Measurements from ENCODE around the gene ST8SIA6. TPM values are rescaled to one million over a fixed set of nuclear protein-coding genes. Genes with fewer than 3 reads are reported as not detected.

Gene ST8SIA6
- total RNA-seq, 4 donors from 2014 or later: 0.45 to 5.6 (median 1.5) TPM

DNA sequence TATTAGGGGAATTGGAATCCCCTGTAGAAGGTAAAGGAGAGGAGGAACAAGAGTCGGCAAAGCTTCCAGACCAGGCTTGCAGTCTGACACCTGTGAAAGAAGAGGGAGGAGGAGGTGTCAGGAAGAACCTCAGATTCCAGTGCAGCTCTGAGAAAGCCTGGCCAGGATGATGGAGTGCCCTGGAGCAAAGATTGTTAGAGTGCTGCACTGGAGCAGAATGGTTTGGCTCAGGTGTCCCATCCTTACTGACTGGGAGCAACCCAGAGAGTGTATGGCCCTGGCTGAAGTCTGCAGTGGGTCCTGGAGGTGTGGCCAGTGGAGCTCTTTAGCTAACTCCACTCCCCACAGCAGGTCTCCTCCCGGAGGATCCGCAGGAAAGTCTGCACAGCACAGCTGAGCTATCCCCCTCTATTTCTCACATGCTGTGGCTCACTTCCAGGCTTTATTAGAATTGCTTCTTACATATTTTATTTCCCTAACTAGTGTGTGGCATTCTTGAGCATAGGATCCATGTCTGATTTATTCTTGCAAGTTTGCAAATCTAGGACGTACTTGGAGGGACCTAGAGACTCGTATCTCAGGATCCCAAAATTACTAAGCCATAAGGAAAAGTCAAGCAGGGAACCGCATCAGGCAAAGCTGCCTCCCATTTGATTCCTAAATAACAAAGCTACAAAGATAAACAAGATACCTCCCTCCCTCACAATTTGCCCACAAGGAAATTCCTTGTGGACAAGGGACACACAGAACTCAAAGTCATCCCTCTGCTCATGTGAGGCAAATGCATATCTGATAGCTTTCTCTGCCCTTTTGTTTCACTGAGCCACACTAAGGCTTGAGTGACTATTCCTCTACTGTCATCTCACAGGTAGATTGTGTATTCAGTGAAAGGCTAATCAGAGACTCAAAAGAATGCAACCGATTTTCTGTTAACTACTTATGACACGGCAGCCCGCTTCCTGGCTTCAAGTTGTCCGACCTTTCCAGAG is 167.5 kb downstream of the ST8SIA6 start:
- Histone ChIP-seq H3K27ac (no peak overlapping the region), H3K36me3 (no peaks in the 10 kb centered on the region), H3K27me3 (no peaks in the 10 kb centered on the region), H3K4me1 (peaks cover 0 to 3% of the 10 kb centered on the region in 2 donors), H3K4me3 (replicated peaks in 1 of 3) (no peak overlapping the region), H3K9me3 (no peaks in the 10 kb centered on the region)
- DNase-seq: no peak
- 65 to 68% methylated on average over 10 of the region's 10 CpGs for WGBS, 2 donors
- intact Hi-C loops (cut with DNase I): no loop called here
- no peak for TF ChIP-seq POLR2A (IDR thresholded peaks at IDR 0.05)
- no peak for TF ChIP-seq CTCF (IDR thresholded peaks at IDR 0.05)

DNA sequence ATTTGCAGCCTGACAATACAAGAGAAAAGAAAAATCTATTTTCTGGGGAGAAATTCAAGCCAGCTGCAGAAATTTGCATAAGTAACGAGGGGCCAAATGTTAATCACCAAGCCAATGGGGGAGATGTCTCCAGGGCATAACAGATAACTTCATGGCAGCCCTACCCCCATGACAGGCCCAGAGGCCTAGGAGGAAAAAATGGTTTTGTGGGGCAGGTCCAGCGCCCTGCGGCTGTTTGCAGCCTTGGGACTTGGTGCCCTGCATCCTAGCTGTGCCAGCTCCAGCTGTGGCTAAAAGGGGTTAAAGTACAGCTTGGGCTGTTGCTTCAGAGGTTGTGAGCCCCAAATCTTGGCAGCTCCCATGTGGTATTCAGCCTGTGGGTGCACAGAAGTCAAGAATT is 172.1 kb downstream of the ST8SIA6 start:
- H3K36me3 ChIP-seq: no peaks in the 10 kb centered on the region
- DNase-seq: no peak
- intact Hi-C loops (cut with DNase I): no loop called here
- H3K27me3 ChIP-seq: no peaks in the 10 kb centered on the region
- H3K27ac ChIP-seq: no peak overlapping the region
- WGBS, 2 donors: 85 to 89% methylated on average over 3 of the region's 3 CpGs
- TF ChIP-seq POLR2A (IDR thresholded peaks at IDR 0.05): no peak
- no peak for TF ChIP-seq CTCF (IDR thresholded peaks at IDR 0.05)
- no peak overlapping the region for H3K4me3 ChIP-seq (replicated peaks in 1 of 3)
- no peaks in the 10 kb centered on the region for H3K9me3 ChIP-seq
- no peaks in the 10 kb centered on the region for H3K4me1 ChIP-seq

GRCh38 chr10:17278607-17279240 is 175.7 kb downstream of the ST8SIA6 start:
- 52 to 53% methylated on average over 4 of the region's 4 CpGs for WGBS, 2 donors
- Histone ChIP-seq H3K36me3 (no peaks in the 10 kb centered on the region), H3K27me3 (no peaks in the 10 kb centered on the region), H3K4me3 (replicated peaks in 1 of 3) (no peak overlapping the region), H3K4me1 (no peaks in the 10 kb centered on the region), H3K9me3 (no peaks in the 10 kb centered on the region), H3K27ac (no peak overlapping the region)
- TF ChIP-seq CTCF (IDR thresholded peaks at IDR 0.05) (no peak), POLR2A (IDR thresholded peaks at IDR 0.05) (no peak)
- intact Hi-C loops (cut with DNase I): no loop called here
- no peak for DNase-seq

DNA sequence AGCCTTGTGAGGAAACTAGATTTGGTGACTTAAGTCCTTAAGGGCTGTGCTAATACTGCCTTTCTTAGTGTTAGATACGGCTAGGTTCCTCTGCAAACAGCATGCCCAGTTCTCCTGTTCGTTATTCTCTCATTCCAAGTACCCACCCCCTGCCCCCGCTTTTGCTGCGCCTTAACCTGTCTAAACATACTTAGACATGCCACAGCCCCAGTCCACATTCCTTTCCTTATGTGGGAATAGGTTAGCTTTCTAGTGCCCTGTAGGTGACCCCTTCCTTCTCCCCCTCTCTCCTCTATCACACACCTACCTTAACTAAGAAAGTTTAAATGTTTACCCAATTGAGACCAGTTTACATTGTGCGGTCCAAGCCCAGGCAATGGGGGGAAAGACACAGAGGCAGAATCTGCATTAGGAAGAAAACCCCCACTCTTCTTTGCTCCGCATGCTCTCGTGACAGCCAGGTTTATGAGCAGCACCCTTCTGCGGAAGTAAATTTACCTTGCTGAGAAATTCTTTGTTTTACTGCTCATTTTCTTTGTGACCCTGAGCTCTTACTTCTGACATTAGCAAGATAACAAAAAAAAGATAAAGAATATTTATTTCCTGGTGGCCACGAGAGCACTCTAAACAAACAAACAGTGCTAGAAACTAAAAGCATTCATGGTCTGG is 177.5 kb downstream of the ST8SIA6 start:
- no peak overlapping the region for H3K4me3 ChIP-seq (replicated peaks in 1 of 3)

More for the DNA sequence above, 177.5 kb downstream of the ST8SIA6 start:
- 85 to 87% methylated on average over 9 of the region's 9 CpGs for WGBS, 2 donors
- H3K9me3 ChIP-seq: no peaks in the 10 kb centered on the region
- no peaks in the 10 kb centered on the region for H3K36me3 ChIP-seq
- DNase-seq: no peak
- H3K4me1 ChIP-seq: no peaks in the 10 kb centered on the region
- H3K27ac ChIP-seq: no peak overlapping the region
- TF ChIP-seq POLR2A (IDR thresholded peaks at IDR 0.05) (no peak), CTCF (IDR thresholded peaks at IDR 0.05) (no peak)
- H3K27me3 ChIP-seq: no peaks in the 10 kb centered on the region
- intact Hi-C loops (cut with DNase I): no loop called here
